ENCODE results near the gene PI4KA.
"Not testable (repeated sequence)": the region's sequence is repeated elsewhere in the genome, so short reads cannot be mapped to it uniquely, and the experiment has no call there.

DNA sequence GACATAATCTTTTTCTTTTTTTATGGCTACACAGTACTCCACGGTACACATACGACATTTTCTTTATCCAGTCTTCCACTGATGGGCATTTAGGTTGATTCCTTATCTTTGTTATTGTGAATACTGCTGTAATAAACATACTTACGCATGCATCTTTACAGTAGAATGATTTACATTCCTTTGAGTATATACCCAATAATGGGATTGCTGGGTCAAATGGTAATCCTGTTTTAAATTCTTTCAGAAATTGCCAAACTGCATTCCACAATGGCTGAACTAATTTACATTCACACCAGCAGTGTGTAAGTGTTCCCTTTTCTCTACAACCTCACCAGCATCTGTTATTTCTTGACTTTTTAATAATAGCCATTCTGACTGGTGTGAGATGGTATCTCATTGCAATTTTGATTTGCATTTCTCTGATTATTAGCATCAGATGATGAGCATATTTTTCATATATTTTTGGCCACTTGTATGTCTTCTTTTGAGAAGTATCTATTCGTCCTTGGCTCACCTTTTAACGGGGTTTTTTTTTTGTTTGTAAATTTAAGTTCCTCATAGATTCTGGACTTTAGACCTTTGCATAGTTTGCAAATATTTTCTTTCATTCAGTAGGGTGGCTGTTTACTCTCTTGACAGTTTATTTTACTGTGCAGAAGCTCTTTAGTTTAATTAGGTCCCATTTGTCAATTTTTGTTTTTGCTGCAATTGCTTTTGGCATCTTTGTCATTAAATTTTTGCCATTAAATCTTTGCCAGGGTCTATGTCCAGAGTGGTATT is 32.0 kb downstream of the PI4KA start:
- TF ChIP-seq POLR2A (IDR thresholded peaks at IDR 0.05), result not testable (repeated sequence)
- TF ChIP-seq, protein P1, sequence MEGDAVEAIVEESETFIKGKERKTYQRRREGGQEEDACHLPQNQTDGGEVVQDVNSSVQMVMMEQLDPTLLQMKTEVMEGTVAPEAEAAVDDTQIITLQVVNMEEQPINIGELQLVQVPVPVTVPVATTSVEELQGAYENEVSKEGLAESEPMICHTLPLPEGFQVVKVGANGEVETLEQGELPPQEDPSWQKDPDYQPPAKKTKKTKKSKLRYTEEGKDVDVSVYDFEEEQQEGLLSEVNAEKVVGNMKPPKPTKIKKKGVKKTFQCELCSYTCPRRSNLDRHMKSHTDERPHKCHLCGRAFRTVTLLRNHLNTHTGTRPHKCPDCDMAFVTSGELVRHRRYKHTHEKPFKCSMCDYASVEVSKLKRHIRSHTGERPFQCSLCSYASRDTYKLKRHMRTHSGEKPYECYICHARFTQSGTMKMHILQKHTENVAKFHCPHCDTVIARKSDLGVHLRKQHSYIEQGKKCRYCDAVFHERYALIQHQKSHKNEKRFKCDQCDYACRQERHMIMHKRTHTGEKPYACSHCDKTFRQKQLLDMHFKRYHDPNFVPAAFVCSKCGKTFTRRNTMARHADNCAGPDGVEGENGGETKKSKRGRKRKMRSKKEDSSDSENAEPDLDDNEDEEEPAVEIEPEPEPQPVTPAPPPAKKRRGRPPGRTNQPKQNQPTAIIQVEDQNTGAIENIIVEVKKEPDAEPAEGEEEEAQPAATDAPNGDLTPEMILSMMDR (IDR thresholded peaks at IDR 0.05), result not testable (repeated sequence)

Data from tibial nerve (tissue), 3 donors.